ENCODE results near the gene TXLNB.

GRCh38 chr6:139295901-139296300 lies 4.1 kb upstream of the TXLNB start:
- TF ChIP-seq CTCF (IDR thresholded peaks at IDR 0.05) (no peak), POLR2AphosphoS5 (IDR thresholded peaks at IDR 0.05; ENCODE audit: insufficient read depth in 1 of 2, low read depth in 1 of 2) (no peak), POLR2A (IDR thresholded peaks at IDR 0.05) (no peak)
